Panc1 (cell line): ENCODE results near the gene ZKSCAN2. TPM values are rescaled to one million over a fixed set of nuclear protein-coding genes. Genes with fewer than 3 reads are reported as not detected.

Source experiments
- ATAC-seq: fragments of 200-7000 bp; cut with Tn5 transposase; 2 replicates; pipeline ENCODE4 v1.9.1; 2020; ENCODE audit warnings: mild to moderate bottlenecking, moderate library complexity
- BruUV-seq: library from RNA; stranded (reverse); fragments of 400-500 nt; replicated peaks from 2 replicates; lab custom pipeline; 2021; lab: Mats Ljungman, UMichigan
- CTCF ChIA-PET: fragments of 300-600 bp; sonication (Branson Sonifier 250); formaldehyde crosslinking; loops from one replicate; lab custom pipeline; 2022; ENCODE audit warnings: antibody characterized with exemption; lab: Charles Lee
- POLR2A ChIA-PET: fragments of 300-600 bp; sonication (Branson Sonifier 250); formaldehyde crosslinking; loops from one replicate; lab custom pipeline; 2022; ENCODE audit warnings: antibody characterized with exemption; lab: Charles Lee
- DNase-seq: peaks from one replicate; pipeline ENCODE4 v3.0.0-alpha.2; 2010; ENCODE audit warnings: low read depth, low spot score
- H3K27ac ChIP-seq: 2 replicates; pipeline ENCODE4 v1.5.1; 2011; ENCODE audit warnings: mild to moderate bottlenecking, low read length, inconsistent platforms
- H3K27me3 ChIP-seq: fragments of 200-500 bp; sonication (Bioruptor generic); 2 replicates; pipeline ENCODE4 v1.6.0; 2014; ENCODE audit warnings: low read length, inconsistent platforms; ENCODE audit not compliant: control insufficient read depth, insufficient read depth
- H3K36me3 ChIP-seq: fragments of 200-500 bp; sonication (Bioruptor generic); 2 replicates; pipeline ENCODE4 v1.5.1; 2014; ENCODE audit warnings: inconsistent platforms, mild to moderate bottlenecking, low read length, moderate library complexity; ENCODE audit not compliant: control insufficient read depth, insufficient read depth
- H3K4me1 ChIP-seq: 2 replicates; pipeline ENCODE4 v1.5.1; 2011; ENCODE audit warnings: inconsistent platforms, mild to moderate bottlenecking, low read length, moderate library complexity; ENCODE audit not compliant: control insufficient read depth, insufficient read depth
- H3K4me3 ChIP-seq, 2 experiments: 2 replicates each; pipeline ENCODE4 v1.5.1; 2011 to 2012; ENCODE audit warnings: low read depth in 2 of 2, low read length in 2 of 2, mild to moderate bottlenecking in 2 of 2, inconsistent platforms in 1 of 2, moderate library complexity in 1 of 2
- H3K9me3 ChIP-seq: fragments of 200-500 bp; sonication (Bioruptor generic); 2 replicates; pipeline ENCODE4 v1.5.1; 2014; ENCODE audit warnings: low read depth, mild to moderate bottlenecking, inconsistent platforms, low read length, moderate library complexity; ENCODE audit not compliant: control insufficient read depth, insufficient read depth
- CTCF ChIP-seq: fragments of 450-650 bp; IDR thresholded peaks from 2 replicates; pipeline ENCODE4 v1.5.1; 2017; ENCODE audit warnings: mild to moderate bottlenecking
- POLR2AphosphoS5 ChIP-seq: IDR thresholded peaks from 2 replicates; pipeline ENCODE4 v1.6.1; 2012; ENCODE audit warnings: mild to moderate bottlenecking, low read depth, low read length, moderate library complexity
- REST ChIP-seq, 2 experiments: IDR thresholded peaks; 2 replicates each; pipeline ENCODE4 v1.6.1; 2011 to 2012; ENCODE audit warnings: low read depth in 2 of 2, control low read depth in 1 of 2, low read length in 1 of 2, mild to moderate bottlenecking in 1 of 2, moderate library complexity in 1 of 2; ENCODE audit not compliant: insufficient read depth in 1 of 2
- SIN3A ChIP-seq: IDR thresholded peaks from 2 replicates; pipeline ENCODE4 v1.6.1; 2012; ENCODE audit warnings: low read depth, mild to moderate bottlenecking, low read length, moderate library complexity, borderline replicate concordance; ENCODE audit not compliant: insufficient read depth
- TCF7L2 ChIP-seq: IDR thresholded peaks from 2 replicates; pipeline ENCODE4 v1.6.1; 2011; ENCODE audit warnings: mild to moderate bottlenecking, low read depth, low read length, inconsistent platforms
- in situ Hi-C: cut with HindIII; loops from 2 replicates; pipeline ENCODE4 v1.10.0; 2016; ENCODE audit warnings: low sequenced_read_pairs, low pct_unique_long_range_greater_than_20kb
- intact Hi-C: fragments of 100-400 bp; cut with micrococcal nuclease; formaldehyde crosslinking; loops from one replicate; pipeline ENCODE4 v1.10.0; 2022; ENCODE audit not compliant: unreplicated experiment
- total RNA-seq: library from RNA; stranded (reverse); gene quantifications from one replicate; pipeline ENCODE4 v1.2.1, GENCODE V29; 2021; ENCODE audit not compliant: unreplicated experiment

The ZKSCAN2 gene
- total RNA-seq, 1 experiment from 2014 or later, result 11.4 TPM

- no TSS peak for BruUV-seq
- H3K27ac ChIP-seq, result no peak overlapping the region
- DNase-seq (no peak), ATAC-seq (no peak)
- TF ChIP-seq POLR2AphosphoS5 (no peak), CTCF (no peak), SIN3A (no peak), TCF7L2 (no peak), REST (IDR thresholded peaks at IDR 0.05; ENCODE audit: insufficient read depth in 1 of 2, low read depth in 2 of 2, low read length in 1 of 2) (no peak)
- H3K4me3 ChIP-seq, result no peak overlapping the region
- H3K4me1 ChIP-seq, result no peaks in the 10 kb centered on the region
- in situ Hi-C loops, result no loop called here
- no peaks in the 10 kb centered on the region for H3K27me3 ChIP-seq
- ChIA-PET POLR2A (no interaction called here), CTCF (interaction anchor here (0.6 to 2.0 kb wide), 10 partner anchors 92 to 1946 kb away, joined by 3 to 19 read pairs (median 6); no protein-coding TSS in a partner anchor)
- intact Hi-C loops, result loop anchor here (5.0 kb wide), 2 partner anchors 98 to 173 kb away; no protein-coding TSS in a partner anchor
- no peaks in the 10 kb centered on the region for H3K36me3 ChIP-seq
- H3K9me3 ChIP-seq, result no peaks in the 10 kb centered on the region
Measured at GRCh38 chr16:25224731-25225319, 32.8 kb downstream of the ZKSCAN2 start.

- POLR2A ChIA-PET, result no interaction called here
- CTCF ChIA-PET, result interaction anchor here (1.1 kb wide), 1 partner anchor 164 kb away, joined by 3 read pairs; no protein-coding TSS in a partner anchor
- ATAC-seq, result no peak
Measured at GRCh38 chr16:25223964-25224363, 33.7 kb downstream of the ZKSCAN2 start.

More at GRCh38 chr16:25223964-25224363, 33.7 kb downstream of the ZKSCAN2 start:
- no peaks in the 10 kb centered on the region for H3K4me1 ChIP-seq
- DNase-seq, result no peak
- intact Hi-C loops (no loop called here), in situ Hi-C loops (no loop called here)
- no peaks in the 10 kb centered on the region for H3K36me3 ChIP-seq
- no peak overlapping the region for H3K27ac ChIP-seq
- TF ChIP-seq POLR2AphosphoS5 (no peak), SIN3A (no peak), CTCF (no peak), TCF7L2 (no peak), REST (IDR thresholded peaks at IDR 0.05; ENCODE audit: insufficient read depth in 1 of 2, low read depth in 2 of 2, low read length in 1 of 2) (no peak)
- H3K4me3 ChIP-seq, result no peak overlapping the region
- no TSS peak for BruUV-seq
- no peaks in the 10 kb centered on the region for H3K9me3 ChIP-seq
- H3K27me3 ChIP-seq, result no peaks in the 10 kb centered on the region
